ENCODE measurements around the gene TSPAN15.

DNA sequence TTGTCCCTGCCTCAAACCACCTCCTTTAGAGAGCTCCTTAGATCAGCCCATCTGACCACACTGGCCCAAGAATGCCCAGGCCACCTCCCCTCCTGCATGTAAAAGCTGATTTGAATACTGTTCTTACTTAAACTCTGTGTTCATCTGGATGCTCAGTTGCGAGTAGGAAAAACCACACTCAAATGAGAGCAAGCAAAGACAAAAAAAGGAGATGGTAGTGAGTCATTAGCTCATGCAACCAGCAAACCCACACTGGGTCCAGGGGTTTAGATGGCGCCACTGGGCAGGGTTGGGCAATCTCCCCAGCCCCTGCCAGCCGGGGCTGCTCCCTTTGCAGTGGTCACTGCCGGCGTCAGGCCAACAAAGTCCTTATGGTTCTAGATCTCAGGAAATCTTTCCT is 32.7 kb downstream of the TSPAN15 start:
- TF ChIP-seq, protein P1, sequence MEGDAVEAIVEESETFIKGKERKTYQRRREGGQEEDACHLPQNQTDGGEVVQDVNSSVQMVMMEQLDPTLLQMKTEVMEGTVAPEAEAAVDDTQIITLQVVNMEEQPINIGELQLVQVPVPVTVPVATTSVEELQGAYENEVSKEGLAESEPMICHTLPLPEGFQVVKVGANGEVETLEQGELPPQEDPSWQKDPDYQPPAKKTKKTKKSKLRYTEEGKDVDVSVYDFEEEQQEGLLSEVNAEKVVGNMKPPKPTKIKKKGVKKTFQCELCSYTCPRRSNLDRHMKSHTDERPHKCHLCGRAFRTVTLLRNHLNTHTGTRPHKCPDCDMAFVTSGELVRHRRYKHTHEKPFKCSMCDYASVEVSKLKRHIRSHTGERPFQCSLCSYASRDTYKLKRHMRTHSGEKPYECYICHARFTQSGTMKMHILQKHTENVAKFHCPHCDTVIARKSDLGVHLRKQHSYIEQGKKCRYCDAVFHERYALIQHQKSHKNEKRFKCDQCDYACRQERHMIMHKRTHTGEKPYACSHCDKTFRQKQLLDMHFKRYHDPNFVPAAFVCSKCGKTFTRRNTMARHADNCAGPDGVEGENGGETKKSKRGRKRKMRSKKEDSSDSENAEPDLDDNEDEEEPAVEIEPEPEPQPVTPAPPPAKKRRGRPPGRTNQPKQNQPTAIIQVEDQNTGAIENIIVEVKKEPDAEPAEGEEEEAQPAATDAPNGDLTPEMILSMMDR (IDR thresholded peaks at IDR 0.05) = no peak
- TF ChIP-seq POLR2A (IDR thresholded peaks at IDR 0.05) = no peak

Measured in testis (tissue), 2 donors.